ENCODE results near the gene NEXN.
"Not testable (repeated sequence)": the region's sequence is repeated elsewhere in the genome, so short reads cannot be mapped to it uniquely, and the experiment has no call there.

Gene NEXN

DNA sequence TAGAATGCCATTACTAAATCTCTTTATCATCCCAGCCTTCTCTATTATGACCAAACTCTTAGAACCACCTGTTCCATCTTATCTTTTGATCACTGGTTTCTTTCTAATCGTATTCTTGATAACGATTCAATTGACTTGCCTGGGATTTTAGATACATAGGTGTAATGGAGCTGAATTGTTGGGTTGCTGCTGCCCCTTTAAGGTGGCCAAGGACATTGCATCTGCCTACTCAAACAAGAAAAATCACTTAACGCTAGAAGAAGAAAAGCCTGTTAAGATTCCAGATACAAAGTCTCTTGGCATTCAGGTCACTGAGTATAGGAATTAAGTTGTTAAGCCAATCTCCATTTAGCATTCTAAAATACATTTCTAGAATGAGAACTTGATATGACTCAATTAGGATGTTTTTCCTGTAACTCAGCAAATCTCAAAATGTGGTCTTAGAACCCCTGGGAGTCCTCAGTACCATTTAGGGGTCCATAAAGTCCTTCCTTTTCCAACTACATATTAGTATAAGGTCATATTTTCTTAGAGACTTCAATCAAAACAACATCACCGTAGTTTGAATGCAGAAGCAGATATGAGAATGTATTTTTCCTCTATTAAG is 12.4 kb downstream of the NEXN start:
- H3K27ac ChIP-seq: no peak overlapping the region
- no peak for TF ChIP-seq ZFX (IDR thresholded peaks at IDR 0.05; ENCODE audit: borderline replicate concordance)
- TF ChIP-seq, protein P1, sequence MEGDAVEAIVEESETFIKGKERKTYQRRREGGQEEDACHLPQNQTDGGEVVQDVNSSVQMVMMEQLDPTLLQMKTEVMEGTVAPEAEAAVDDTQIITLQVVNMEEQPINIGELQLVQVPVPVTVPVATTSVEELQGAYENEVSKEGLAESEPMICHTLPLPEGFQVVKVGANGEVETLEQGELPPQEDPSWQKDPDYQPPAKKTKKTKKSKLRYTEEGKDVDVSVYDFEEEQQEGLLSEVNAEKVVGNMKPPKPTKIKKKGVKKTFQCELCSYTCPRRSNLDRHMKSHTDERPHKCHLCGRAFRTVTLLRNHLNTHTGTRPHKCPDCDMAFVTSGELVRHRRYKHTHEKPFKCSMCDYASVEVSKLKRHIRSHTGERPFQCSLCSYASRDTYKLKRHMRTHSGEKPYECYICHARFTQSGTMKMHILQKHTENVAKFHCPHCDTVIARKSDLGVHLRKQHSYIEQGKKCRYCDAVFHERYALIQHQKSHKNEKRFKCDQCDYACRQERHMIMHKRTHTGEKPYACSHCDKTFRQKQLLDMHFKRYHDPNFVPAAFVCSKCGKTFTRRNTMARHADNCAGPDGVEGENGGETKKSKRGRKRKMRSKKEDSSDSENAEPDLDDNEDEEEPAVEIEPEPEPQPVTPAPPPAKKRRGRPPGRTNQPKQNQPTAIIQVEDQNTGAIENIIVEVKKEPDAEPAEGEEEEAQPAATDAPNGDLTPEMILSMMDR (IDR thresholded peaks at IDR 0.05): peak; percentile 79

DNA sequence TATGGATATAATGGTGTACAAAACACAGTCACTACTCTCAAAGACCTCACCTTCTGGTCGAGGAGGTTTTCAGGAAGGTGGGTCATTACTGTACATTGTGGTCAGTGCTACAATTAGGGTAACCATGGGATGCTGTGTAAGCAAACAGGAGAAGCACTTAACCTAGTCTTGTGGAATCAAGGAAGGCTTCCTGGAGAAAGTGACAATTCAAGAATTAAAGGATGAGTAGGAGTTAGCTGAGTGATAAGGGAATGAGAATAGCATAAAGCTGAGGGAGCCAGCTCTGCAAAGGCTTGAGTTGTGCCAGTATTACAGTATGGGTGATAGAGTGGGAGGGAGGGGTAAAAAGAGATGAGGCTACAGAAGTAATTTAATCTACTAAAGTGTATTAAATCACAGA is 17.2 kb downstream of the NEXN start:
- TF ChIP-seq, protein P1 (IDR thresholded peaks at IDR 0.05): no peak
- TF ChIP-seq ZFX (IDR thresholded peaks at IDR 0.05; ENCODE audit: borderline replicate concordance): no peak
- H3K27ac ChIP-seq: no peak overlapping the region

DNA sequence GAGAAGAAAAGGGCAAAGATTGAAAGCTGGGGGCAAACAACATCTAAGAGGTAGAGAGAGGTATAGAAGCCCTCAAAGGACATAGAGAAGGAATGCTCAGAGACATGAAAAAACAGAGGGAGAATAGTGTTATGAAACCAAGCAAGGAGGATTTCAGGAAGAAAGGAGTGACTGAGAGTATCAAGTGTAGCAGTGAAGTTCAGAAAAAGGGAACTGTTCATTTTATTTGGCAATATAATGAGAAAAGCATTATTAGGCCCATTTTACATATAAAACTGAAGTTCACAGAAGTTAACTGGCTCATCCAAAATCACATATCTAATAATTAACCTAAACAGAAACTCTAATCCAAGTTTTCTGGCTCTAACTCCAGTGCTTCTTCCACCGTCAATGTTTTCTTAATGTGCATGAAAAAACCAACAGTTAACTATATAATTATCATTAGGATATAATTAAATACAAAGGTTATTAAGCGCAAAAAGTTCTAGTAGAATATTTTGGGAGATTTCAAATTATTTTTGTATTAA is 17.7 kb downstream of the NEXN start:
- H3K27ac ChIP-seq: no peak overlapping the region
- TF ChIP-seq ZFX (IDR thresholded peaks at IDR 0.05; ENCODE audit: borderline replicate concordance): no peak
- TF ChIP-seq, protein P1 (IDR thresholded peaks at IDR 0.05): no peak

DNA sequence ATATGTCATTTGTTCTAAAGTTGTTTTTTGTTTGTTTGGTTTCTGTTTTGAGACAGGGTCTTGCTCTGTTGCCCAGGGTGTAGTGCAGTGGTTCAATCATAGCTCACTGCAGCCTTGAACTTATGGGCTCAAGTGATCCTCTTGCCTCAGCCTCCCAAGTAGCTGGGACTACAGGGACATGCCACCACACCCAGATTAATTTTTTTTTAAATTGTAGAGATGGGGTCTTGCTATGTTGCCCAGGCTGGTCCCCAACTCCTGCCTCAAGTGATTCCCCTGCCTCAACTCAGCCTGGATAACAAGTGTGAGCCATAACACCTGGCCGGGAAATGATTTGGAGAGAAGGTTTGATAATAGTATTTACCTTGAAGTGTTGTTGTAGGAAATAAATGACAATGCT is 18.2 kb downstream of the NEXN start:
- TF ChIP-seq ZFX (IDR thresholded peaks at IDR 0.05; ENCODE audit: borderline replicate concordance): no peak
- TF ChIP-seq, protein P1 (IDR thresholded peaks at IDR 0.05): no peak
- no peak overlapping the region for H3K27ac ChIP-seq

DNA sequence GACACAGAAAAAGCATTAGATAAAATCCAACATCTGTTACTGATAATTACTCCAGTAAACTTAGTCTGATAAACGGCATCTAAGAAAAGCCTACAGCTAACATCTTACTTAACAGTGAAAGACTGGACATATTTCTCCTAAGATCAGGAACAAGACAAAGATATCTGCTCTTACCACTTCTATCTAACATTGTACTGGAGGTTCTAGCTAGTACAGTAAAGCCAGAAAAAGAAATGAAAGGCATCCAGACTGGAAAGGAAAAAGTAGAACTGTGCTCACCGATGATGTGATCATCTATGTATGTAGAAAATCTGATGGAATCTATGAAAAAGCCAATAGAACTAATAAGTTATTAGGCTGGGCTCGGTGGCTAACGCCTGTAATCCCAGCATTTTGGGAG is 21.7 kb downstream of the NEXN start:
- TF ChIP-seq, protein P1 (IDR thresholded peaks at IDR 0.05): no peak
- no peak for TF ChIP-seq ZFX (IDR thresholded peaks at IDR 0.05; ENCODE audit: borderline replicate concordance)
- H3K27ac ChIP-seq: no peak overlapping the region

DNA sequence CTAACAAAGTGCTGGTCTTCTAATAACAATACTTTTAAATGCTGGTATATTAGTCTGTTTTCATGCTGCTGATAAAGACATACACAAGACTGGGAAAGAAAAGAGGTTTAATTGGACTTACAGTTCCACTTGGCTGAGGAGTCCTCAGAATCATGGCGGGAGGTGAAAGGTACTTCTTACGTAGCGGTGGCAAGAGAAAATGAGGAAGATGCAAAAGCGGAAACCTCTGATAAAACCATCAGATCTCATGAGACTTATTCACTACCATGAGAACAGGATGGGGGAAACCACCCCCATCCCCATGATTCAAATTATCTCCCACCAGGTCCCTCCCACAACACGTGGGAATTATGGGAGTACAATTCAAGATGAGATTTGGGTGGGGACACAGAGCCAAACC is 30.5 kb downstream of the NEXN start:
- not testable (repeated sequence) for H3K27ac ChIP-seq

DNA sequence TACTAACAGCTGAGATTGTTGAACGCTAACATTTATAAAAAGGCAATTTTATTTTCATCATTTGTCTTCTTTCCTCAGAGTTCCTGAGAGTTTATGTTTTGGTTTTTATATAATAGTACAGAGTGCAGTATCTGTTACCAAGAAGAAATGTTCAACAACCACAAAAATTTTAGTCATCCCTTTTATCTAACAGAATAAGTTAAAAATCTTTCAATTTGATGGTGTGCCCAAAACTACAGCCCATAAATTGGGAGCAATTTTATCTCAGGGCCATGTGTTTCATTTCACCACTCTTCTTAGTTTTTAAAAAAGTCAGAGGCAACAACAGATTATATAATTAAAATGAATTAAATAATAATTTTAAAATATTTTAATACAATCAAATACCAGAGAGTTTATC is 37.1 kb downstream of the NEXN start:
- TF ChIP-seq, protein P1 (IDR thresholded peaks at IDR 0.05): no peak
- no peak for TF ChIP-seq ZFX (IDR thresholded peaks at IDR 0.05; ENCODE audit: borderline replicate concordance)
- H3K27ac ChIP-seq: no peak overlapping the region

DNA sequence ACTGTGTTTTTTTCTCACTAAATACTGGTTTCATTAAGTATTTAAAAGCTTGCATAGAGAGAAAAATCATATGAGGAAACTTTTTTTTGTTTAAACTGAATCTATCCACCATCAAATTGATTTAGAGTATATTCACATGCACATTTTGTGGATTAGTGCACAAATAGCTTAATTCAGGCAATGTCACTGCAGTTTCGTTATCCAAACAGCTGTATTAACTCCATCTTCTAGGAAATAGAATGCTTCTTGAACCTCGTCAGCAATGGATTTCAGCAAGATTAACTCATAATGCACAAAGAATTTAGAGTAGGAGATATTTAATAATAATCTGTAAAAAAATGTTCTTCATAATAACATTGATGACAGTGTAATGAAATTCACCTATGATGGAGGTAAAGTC is 37.5 kb downstream of the NEXN start:
- H3K27ac ChIP-seq: no peak overlapping the region

More for the DNA sequence above, 37.5 kb downstream of the NEXN start:
- TF ChIP-seq, protein P1 (IDR thresholded peaks at IDR 0.05): no peak
- TF ChIP-seq ZFX (IDR thresholded peaks at IDR 0.05; ENCODE audit: borderline replicate concordance): no peak
